Measurements from ENCODE around the gene DHDH.

The DHDH gene

DNA sequence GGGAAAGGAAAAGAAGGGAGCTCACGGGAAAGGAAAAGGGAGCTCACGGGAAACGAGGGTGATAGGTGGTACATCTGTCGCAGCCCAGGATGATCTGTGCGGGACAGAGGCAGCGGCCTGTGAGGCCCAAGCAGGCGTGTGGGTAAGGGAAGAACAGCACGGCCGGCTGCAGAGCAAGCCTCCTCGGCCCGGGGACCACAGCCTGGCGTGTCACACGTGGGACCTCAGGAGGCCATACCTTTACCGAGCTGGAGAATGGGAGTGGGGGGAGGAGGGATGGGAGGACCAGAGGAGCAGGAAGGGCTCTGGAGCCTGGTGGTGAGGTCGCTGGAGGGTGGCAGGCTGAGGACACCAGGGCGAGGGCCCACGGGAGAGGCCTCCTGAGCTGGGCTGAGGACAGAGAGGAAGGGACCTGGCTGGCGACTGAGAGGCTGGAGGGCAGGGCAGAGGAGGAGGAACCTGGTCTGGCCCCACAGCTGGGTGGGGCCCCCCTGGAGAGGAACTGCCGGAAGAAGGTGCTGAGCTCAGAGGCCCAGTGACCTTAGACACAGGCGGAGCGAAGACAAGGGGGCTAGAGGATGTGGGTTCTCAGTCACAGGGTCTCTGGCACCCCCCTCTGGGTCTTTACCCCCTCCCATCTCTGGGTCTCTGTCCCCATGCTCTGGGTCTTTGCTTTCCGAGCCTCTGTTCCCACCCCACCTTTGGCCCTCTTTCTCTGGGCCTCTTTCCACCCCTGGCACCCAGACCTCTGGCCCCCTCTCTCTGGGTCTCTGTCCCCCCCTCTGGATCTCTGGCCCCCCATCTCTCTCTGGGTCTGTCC, 28.7 kb downstream of the DHDH start:
- H3K9me3 Mint-ChIP-seq: no peaks in the 10 kb centered on the region
- peak overlapping the region; percentile 100 for H3K4me3 Mint-ChIP-seq
- H3K36me3 Mint-ChIP-seq (ENCODE audit: low read depth): peaks cover 89% of the 10 kb centered on the region
- H3K4me1 Mint-ChIP-seq (ENCODE audit: low read depth): peaks cover 69% of the 10 kb centered on the region
- peak overlapping the region; percentile 98 for H3K27ac Mint-ChIP-seq
- H3K27me3 Mint-ChIP-seq: no peaks in the 10 kb centered on the region
- intact Hi-C loops (cut with micrococcal nuclease): no loop called here

- intact Hi-C loops (cut with micrococcal nuclease): no loop called here
These were observed 29.3 kb downstream of the DHDH start for GRCh38 chr19:48962849-48963165.

GRCh38 chr19:48963371-48964204, 30.1 kb downstream of the DHDH start:
- H3K27ac Mint-ChIP-seq: peak overlapping the region; percentile 98
- peaks cover 68% of the 10 kb centered on the region for H3K4me1 Mint-ChIP-seq (ENCODE audit: low read depth)
- intact Hi-C loops (cut with micrococcal nuclease): no loop called here
- peak overlapping the region; percentile 100 for H3K4me3 Mint-ChIP-seq
- no peaks in the 10 kb centered on the region for H3K9me3 Mint-ChIP-seq
- H3K27me3 Mint-ChIP-seq: no peaks in the 10 kb centered on the region
- H3K36me3 Mint-ChIP-seq (ENCODE audit: low read depth): peaks cover 86% of the 10 kb centered on the region

More at GRCh38 chr19:48962849-48963165, 29.3 kb downstream of the DHDH start:
- H3K4me3 Mint-ChIP-seq: peak overlapping the region; percentile 100
- H3K36me3 Mint-ChIP-seq (ENCODE audit: low read depth): peaks cover 86% of the 10 kb centered on the region
- peaks cover 68% of the 10 kb centered on the region for H3K4me1 Mint-ChIP-seq (ENCODE audit: low read depth)
- no peaks in the 10 kb centered on the region for H3K9me3 Mint-ChIP-seq
- H3K27ac Mint-ChIP-seq: peak overlapping the region; percentile 98
- H3K27me3 Mint-ChIP-seq: no peaks in the 10 kb centered on the region

GRCh38 chr19:48964205-48965039, 30.9 kb downstream of the DHDH start:
- Mint-ChIP-seq H3K4me1 (ENCODE audit: low read depth) (peaks cover 68% of the 10 kb centered on the region), H3K4me3 (peak overlapping the region; percentile 100), H3K9me3 (no peaks in the 10 kb centered on the region), H3K36me3 (ENCODE audit: low read depth) (peaks cover 87% of the 10 kb centered on the region), H3K27me3 (no peaks in the 10 kb centered on the region), H3K27ac (peak overlapping the region; percentile 98)
- intact Hi-C loops (cut with micrococcal nuclease): loop anchor here (5.0 kb wide), 1 partner anchor 317 kb away; the partner anchor contains the start of gene CA11

- H3K4me3 Mint-ChIP-seq: peak within 1 kb of the TSS; percentile 100
- no peaks in the 10 kb centered on the region for H3K27me3 Mint-ChIP-seq
- intact Hi-C loops (cut with micrococcal nuclease): loop anchor here (5.0 kb wide), 1 partner anchor 318 kb away; the partner anchor contains the start of gene CA11
- peaks cover 95% of the 10 kb centered on the region for H3K36me3 Mint-ChIP-seq (ENCODE audit: low read depth)
- no peaks in the 10 kb centered on the region for H3K9me3 Mint-ChIP-seq
- H3K4me1 Mint-ChIP-seq (ENCODE audit: low read depth): peaks cover 72% of the 10 kb centered on the region
- peak within 1 kb of the TSS; percentile 98 for H3K27ac Mint-ChIP-seq
These were observed 31.7 kb downstream of the DHDH start, which contains the start of gene FTL for GRCh38 chr19:48965040-48965805. Gene FTL, plus strand, starts transcription at chr19:48965309. Its CDS starts 199 bp downstream, at chr19:48965508.

DNA sequence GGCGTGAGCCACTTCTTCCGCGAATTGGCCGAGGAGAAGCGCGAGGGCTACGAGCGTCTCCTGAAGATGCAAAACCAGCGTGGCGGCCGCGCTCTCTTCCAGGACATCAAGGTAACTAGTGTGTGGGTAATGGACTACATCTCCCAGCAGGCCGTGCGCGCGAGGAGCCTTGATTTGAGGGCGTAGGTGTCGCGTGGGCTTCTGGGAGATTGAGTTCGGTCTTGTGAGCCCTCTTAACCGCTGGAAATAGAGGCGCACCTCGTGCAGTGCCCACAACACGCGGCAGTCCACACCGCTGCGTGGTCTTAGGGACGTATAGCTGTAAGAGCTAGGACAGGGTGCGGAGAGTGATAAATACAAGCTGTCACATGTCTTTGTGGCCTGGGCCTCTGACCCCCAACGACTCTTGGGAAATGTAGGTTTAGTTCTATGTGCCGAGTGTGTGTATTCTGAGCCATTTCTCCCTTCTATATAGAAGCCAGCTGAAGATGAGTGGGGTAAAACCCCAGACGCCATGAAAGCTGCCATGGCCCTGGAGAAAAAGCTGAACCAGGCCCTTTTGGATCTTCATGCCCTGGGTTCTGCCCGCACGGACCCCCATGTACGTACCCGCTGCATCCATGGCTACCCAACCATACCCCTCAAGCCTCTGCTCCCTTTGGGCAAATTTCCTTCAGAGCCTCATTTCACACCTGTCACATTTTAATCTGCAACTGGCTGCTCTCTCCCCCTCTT, 32.5 kb downstream of the DHDH start:
- Mint-ChIP-seq H3K36me3 (ENCODE audit: low read depth) (peaks cover 97% of the 10 kb centered on the region), H3K4me3 (peak overlapping the region; percentile 100), H3K9me3 (no peaks in the 10 kb centered on the region), H3K27me3 (no peaks in the 10 kb centered on the region), H3K27ac (peak overlapping the region; percentile 98), H3K4me1 (ENCODE audit: low read depth) (peaks cover 76% of the 10 kb centered on the region)
- intact Hi-C loops (cut with micrococcal nuclease): loop anchor here (5.0 kb wide), 1 partner anchor 319 kb away; the partner anchor contains the start of gene CA11

DNA sequence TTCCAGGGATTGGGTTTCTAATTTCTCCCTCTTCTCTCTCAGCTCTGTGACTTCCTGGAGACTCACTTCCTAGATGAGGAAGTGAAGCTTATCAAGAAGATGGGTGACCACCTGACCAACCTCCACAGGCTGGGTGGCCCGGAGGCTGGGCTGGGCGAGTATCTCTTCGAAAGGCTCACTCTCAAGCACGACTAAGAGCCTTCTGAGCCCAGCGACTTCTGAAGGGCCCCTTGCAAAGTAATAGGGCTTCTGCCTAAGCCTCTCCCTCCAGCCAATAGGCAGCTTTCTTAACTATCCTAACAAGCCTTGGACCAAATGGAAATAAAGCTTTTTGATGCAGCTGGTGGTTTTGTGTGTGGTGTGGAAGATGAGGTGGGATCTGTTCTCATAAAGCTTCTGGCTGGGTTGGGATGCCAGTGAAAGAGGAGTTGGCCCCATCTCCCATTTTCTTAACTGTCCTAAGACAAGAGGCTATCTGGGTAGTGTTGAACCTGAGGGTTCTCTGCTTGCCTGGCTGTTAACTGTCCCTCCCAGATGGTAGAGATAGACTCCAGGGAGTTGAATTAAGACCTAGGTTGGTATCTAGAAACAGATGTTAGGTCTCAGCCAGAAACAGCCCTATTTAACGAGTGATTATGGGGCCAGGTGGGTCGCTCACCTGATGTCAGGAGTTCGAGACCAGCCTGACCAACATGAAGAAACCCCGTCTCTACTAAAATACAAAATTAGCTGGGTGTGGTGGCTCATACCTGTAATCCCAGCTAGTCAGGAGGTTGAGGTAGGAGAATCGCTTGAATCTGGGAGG, 33.2 kb downstream of the DHDH start:
- Mint-ChIP-seq H3K4me3 (peak overlapping the region; percentile 100), H3K4me1 (ENCODE audit: low read depth) (peaks cover 71% of the 10 kb centered on the region), H3K27me3 (no peaks in the 10 kb centered on the region), H3K36me3 (ENCODE audit: low read depth) (peaks cover 94% of the 10 kb centered on the region), H3K27ac (peak overlapping the region; percentile 98), H3K9me3 (no peaks in the 10 kb centered on the region)
- intact Hi-C loops (cut with micrococcal nuclease): loop anchor here (1.0 to 5.0 kb wide), 3 partner anchors 66 to 319 kb away; partner anchors contain the start of genes CA11, NUCB1 and PPP1R15A

- H3K27me3 Mint-ChIP-seq: no peaks in the 10 kb centered on the region
- H3K4me3 Mint-ChIP-seq: peak overlapping the region; percentile 100
- H3K9me3 Mint-ChIP-seq: no peaks in the 10 kb centered on the region
- H3K27ac Mint-ChIP-seq: peak overlapping the region; percentile 98
- peaks cover 62% of the 10 kb centered on the region for H3K4me1 Mint-ChIP-seq (ENCODE audit: low read depth)
- intact Hi-C loops (cut with micrococcal nuclease): loop anchor here (1.0 to 5.0 kb wide), 3 partner anchors 67 to 320 kb away; partner anchors contain the start of genes CA11, NUCB1 and PPP1R15A
- peaks cover 90% of the 10 kb centered on the region for H3K36me3 Mint-ChIP-seq (ENCODE audit: low read depth)
These were observed 34.1 kb downstream of the DHDH start for GRCh38 chr19:48967346-48968178.

DNA sequence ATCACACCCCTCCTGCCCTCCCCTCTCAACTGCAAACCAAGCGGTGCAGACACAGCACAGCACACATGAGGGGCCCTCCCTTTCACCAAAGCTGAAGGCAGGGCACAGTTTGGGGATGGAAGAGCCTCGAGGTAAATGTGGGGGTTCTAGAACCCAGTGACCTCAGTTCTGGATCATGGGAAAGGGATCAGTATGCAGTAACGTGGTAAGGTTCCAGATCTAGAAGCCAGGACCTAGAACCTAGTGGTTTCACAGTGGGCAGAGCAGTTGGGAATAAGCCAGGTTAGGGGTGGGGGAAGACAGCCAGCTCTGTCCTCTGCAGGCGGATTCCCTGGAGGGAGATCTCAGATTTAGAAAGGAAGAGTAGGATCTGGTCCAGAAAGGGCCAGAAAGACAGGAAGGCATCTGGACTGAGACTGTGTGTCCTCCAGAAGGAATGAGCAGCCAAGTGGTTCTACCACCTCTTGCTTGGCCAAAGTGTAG, 34.7 kb downstream of the DHDH start:
- H3K27me3 Mint-ChIP-seq: no peaks in the 10 kb centered on the region
- H3K9me3 Mint-ChIP-seq: no peaks in the 10 kb centered on the region
- intact Hi-C loops (cut with micrococcal nuclease): loop anchor here (5.0 kb wide), 1 partner anchor 321 kb away; the partner anchor contains the start of gene CA11
- H3K4me3 Mint-ChIP-seq: peak overlapping the region; percentile 100
- H3K36me3 Mint-ChIP-seq (ENCODE audit: low read depth): peaks cover 90% of the 10 kb centered on the region
- peaks cover 56% of the 10 kb centered on the region for H3K4me1 Mint-ChIP-seq (ENCODE audit: low read depth)
- H3K27ac Mint-ChIP-seq: peak overlapping the region; percentile 98

DNA sequence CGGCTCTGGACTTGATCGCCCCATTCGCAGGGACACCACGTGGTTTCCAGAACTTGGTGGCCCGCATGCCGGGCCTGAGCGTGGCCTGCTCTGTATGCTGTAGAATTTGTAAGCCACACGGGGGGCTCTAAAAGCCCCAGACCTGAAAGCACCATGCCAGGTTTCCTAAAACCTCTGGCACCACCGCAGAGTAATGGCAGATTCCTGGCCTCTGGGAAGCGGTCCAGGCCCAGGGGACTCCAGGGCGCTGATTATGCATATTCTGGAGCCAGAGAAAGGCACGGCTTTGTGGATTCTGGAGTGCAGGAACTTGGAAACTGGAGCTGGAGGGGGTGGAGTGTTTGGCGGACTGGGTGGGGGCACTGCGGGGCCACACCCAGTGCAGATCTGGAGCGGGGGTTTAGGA, 35.3 kb downstream of the DHDH start:
- Mint-ChIP-seq H3K4me1 (ENCODE audit: low read depth) (peaks cover 50% of the 10 kb centered on the region), H3K4me3 (no peak overlapping the region), H3K27ac (peak overlapping the region; percentile 98), H3K9me3 (no peaks in the 10 kb centered on the region), H3K36me3 (ENCODE audit: low read depth) (peaks cover 90% of the 10 kb centered on the region), H3K27me3 (no peaks in the 10 kb centered on the region)
- intact Hi-C loops (cut with micrococcal nuclease): loop anchor here (5.0 kb wide), 1 partner anchor 322 kb away; the partner anchor contains the start of gene CA11

Data from dendritic cell treated with granulocyte-macrophage colony-stimulating factor and Interleukin-4, amounts not matched to agents 40 ng/mL and 50 ng/mL, for 4 days (primary cell).